T-helper 1 cell (primary cell): Measurements from ENCODE around the gene TTC28.
A peak's percentile ranks its signal among the peaks of the same experiment; 100 is the strongest.

Experiments used
- DNase-seq, 5 donors: peaks; one replicate each; pipeline ENCODE4 v3.0.0-alpha.2; 2012 to 2020

The TTC28 gene

GRCh38 chr22:28031383-28031922 is 648.2 kb downstream of the TTC28 start:
- DNase-seq: no peak

- no peak for DNase-seq
These were observed 649.2 kb downstream of the TTC28 start for GRCh38 chr22:28030473-28030872.

- no peak for DNase-seq
These were observed 649.7 kb downstream of the TTC28 start for GRCh38 chr22:28029956-28030355.

- no peak for DNase-seq
These were observed 650.3 kb downstream of the TTC28 start for GRCh38 chr22:28029201-28029948.

GRCh38 chr22:28027453-28028448 is 651.9 kb downstream of the TTC28 start:
- no peak for DNase-seq

GRCh38 chr22:28025866-28026575 is 653.6 kb downstream of the TTC28 start:
- DNase-seq: no peak

- DNase-seq: no peak
These were observed 654.3 kb downstream of the TTC28 start for GRCh38 chr22:28025333-28025732.

GRCh38 chr22:28024422-28024888 is 655.2 kb downstream of the TTC28 start:
- DNase-seq: no peak

GRCh38 chr22:28023774-28024173 is 655.9 kb downstream of the TTC28 start:
- DNase-seq: no peak

- DNase-seq: no peak
These were observed 656.6 kb downstream of the TTC28 start for GRCh38 chr22:28023036-28023435.

- DNase-seq: no peak
These were observed 657.5 kb downstream of the TTC28 start for GRCh38 chr22:28021998-28022660.

GRCh38 chr22:28021116-28021997 is 658.3 kb downstream of the TTC28 start:
- DNase-seq: no peak

GRCh38 chr22:28019881-28020861 is 659.5 kb downstream of the TTC28 start:
- DNase-seq: peak in 4 of 5 donors; percentile 34 to 53 (median 38)

GRCh38 chr22:28019360-28019759 is 660.3 kb downstream of the TTC28 start:
- no peak for DNase-seq

GRCh38 chr22:28018461-28018927 is 661.1 kb downstream of the TTC28 start:
- no peak for DNase-seq

- DNase-seq: no peak
These were observed 661.8 kb downstream of the TTC28 start for GRCh38 chr22:28017859-28018258.

GRCh38 chr22:28017558-28017820 is 662.2 kb downstream of the TTC28 start:
- no peak for DNase-seq

GRCh38 chr22:28016781-28017557 is 662.7 kb downstream of the TTC28 start:
- DNase-seq: no peak
